WERI-Rb-1 (cell line): ENCODE data around the gene RARB.

Source experiments
- DNase-seq: peaks from one replicate; pipeline ENCODE4 v3.0.0-alpha.2; 2020
- H3K27ac ChIP-seq: fragments of 250-450 bp; sonication (Bioruptor Pico); 2 replicates; pipeline ENCODE4 v1.5.1; 2020; ENCODE audit warnings: mild to moderate bottlenecking, moderate library complexity
- H3K27me3 ChIP-seq: fragments of 250-450 bp; sonication (Bioruptor Pico); 2 replicates; pipeline ENCODE4 v1.5.1; 2021; ENCODE audit warnings: mild to moderate bottlenecking, low read depth, moderate library complexity; ENCODE audit not compliant: insufficient read depth, severe bottlenecking
- H3K36me3 ChIP-seq: fragments of 250-450 bp; sonication (Bioruptor Pico); 2 replicates; pipeline ENCODE4 v1.5.1; 2020; ENCODE audit warnings: mild to moderate bottlenecking, moderate library complexity
- H3K4me3 ChIP-seq: 2 replicates; pipeline ENCODE4 v1.5.1; 2011; ENCODE audit warnings: low read depth, mild to moderate bottlenecking, control low read depth, low read length
- H3K9me3 ChIP-seq: fragments of 250-450 bp; sonication (Bioruptor Pico); 2 replicates; pipeline ENCODE4 v1.5.1; 2021; ENCODE audit warnings: mild to moderate bottlenecking, moderate library complexity; ENCODE audit not compliant: severe bottlenecking
- TF ChIP-seq, protein P1 (sequence below): IDR thresholded peaks from 2 replicates; pipeline ENCODE4 v1.5.1; 2011; ENCODE audit warnings: low read depth, mild to moderate bottlenecking, control low read depth, inconsistent platforms, low read length

Gene RARB

DNA sequence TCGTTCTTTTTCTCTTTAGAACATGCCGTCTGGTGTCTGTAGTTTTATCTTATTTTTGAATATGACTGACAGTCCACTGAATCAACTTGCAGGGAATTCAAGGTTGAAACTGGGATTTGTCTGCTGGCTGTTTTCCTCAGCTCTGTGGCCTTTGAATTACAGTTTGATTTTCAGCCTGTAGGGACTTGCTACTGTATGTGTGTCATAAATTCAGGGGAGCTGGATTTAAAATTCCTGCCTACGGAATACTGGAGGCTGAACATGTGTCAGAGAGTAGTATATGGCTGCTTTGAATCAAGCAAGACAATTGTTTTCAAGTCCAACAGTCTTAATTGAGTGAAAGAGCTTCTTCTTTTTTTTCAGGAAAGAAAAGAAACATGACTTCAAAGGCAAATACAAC, 33.9 kb downstream of the RARB start:
- Histone ChIP-seq H3K27me3 (no peaks in the 10 kb centered on the region), H3K9me3 (no peaks in the 10 kb centered on the region), H3K4me3 (no peak overlapping the region), H3K27ac (no peak overlapping the region), H3K36me3 (no peaks in the 10 kb centered on the region)
- DNase-seq, result no peak
- TF ChIP-seq, protein P1, sequence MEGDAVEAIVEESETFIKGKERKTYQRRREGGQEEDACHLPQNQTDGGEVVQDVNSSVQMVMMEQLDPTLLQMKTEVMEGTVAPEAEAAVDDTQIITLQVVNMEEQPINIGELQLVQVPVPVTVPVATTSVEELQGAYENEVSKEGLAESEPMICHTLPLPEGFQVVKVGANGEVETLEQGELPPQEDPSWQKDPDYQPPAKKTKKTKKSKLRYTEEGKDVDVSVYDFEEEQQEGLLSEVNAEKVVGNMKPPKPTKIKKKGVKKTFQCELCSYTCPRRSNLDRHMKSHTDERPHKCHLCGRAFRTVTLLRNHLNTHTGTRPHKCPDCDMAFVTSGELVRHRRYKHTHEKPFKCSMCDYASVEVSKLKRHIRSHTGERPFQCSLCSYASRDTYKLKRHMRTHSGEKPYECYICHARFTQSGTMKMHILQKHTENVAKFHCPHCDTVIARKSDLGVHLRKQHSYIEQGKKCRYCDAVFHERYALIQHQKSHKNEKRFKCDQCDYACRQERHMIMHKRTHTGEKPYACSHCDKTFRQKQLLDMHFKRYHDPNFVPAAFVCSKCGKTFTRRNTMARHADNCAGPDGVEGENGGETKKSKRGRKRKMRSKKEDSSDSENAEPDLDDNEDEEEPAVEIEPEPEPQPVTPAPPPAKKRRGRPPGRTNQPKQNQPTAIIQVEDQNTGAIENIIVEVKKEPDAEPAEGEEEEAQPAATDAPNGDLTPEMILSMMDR, result no peak

DNA sequence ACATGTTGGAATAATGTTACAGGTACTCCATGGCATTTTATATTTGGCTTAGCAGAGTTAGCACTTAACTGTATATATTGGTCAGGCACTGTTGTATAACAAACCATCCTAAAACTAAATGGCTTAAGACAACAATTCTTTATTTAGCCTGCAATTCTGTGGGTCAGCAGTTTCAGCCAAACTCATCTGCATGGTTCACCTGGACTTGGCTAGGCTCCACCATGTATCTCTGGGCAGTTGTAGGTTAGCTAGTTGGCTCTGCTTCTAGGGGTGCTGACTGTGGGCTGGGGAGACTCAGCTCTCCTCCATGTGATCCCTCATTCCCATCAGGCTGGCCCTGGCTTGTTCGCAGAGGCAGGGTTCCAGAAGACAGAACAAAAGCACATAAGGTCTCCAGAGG, 34.4 kb downstream of the RARB start:
- Histone ChIP-seq H3K4me3 (no peak overlapping the region), H3K36me3 (no peaks in the 10 kb centered on the region), H3K27ac (no peak overlapping the region), H3K9me3 (no peaks in the 10 kb centered on the region), H3K27me3 (no peaks in the 10 kb centered on the region)
- TF ChIP-seq, protein P1, result no peak
- DNase-seq, result no peak

DNA sequence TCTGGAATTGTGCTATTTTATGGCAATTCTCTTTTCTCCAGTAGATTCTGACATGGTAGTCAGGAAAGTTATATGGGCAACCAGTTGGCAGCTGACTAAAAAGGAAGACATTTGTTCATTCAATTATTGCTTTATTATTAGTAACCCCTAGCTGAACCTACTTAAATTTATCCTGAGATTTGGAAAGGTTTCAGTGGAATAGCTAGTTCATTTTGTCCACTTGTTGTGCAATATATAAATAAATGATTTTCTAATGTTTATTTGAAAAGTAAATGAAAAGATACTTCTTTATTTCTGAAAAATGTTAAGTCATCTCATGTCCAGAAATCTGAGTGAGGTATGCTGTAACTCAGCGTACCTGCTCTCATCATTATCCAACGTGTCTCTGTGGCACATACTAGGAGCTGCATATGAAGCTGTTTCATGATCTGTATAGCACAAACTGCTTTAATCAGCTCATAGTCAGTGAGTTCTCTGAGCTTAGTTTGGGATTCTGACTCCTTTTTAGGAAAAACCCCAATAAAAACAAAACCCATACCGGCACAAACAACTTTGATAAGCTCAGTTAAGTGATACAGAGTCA, 35.9 kb downstream of the RARB start:
- no peak for DNase-seq
- no peaks in the 10 kb centered on the region for H3K9me3 ChIP-seq
- H3K27me3 ChIP-seq, result no peaks in the 10 kb centered on the region
- H3K36me3 ChIP-seq, result no peaks in the 10 kb centered on the region
- TF ChIP-seq, protein P1, result no peak
- no peak overlapping the region for H3K27ac ChIP-seq
- no peak overlapping the region for H3K4me3 ChIP-seq

DNA sequence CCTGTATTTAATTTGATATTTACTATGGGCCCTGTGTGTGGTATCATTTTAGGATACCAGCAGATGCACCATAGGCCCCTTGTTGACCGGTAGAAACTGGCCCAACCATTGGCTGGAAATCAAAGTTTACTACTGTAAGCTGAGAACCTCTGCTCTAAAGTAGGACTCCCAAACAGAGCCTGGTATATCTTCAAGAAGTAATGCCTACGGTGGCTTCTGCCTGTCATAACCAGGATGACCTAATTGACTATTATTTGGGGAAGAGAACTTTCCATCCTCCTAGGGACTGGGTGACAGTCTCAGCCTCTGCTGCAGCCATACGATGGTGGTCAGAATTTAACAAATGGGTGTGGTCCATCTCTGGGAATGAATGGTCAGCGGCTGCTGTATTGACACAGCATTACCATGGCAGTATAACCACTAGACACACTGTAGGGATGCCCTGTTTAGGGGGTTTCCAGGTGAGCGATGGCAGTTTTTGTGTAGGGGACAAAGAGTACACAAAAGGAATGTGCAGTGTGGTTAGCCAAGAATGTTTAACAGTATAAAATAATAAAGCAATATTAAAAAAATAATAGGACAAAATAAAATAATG, 37.3 kb downstream of the RARB start:
- H3K4me3 ChIP-seq, result no peak overlapping the region
- no peak overlapping the region for H3K27ac ChIP-seq
- TF ChIP-seq, protein P1, result no peak
- H3K36me3 ChIP-seq, result no peaks in the 10 kb centered on the region
- H3K9me3 ChIP-seq, result no peaks in the 10 kb centered on the region
- H3K27me3 ChIP-seq, result no peaks in the 10 kb centered on the region
- DNase-seq, result no peak

DNA sequence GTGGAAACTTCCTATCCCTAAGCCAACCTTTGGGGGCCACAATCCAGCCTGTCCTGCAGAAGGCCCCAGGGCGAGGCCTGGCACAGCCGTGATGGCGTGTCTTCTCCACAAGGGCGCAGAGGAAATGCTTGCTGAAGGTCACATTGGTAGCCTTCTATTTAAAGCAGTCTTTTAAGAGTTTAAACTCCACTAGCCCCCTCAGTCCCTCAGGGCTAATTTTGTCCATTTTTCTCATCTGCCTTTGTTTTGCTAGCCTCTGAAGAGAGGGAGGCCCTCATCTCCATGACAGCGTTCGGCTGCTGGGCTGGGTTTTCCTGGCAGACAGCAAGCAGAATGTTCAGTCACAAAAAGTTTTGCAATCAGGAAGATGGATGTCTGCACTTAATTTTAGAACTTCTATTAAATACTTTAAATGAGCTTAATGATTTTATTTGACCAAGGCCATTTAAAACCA, 40.8 kb downstream of the RARB start:
- Histone ChIP-seq H3K4me3 (no peak overlapping the region), H3K27me3 (no peaks in the 10 kb centered on the region), H3K36me3 (no peaks in the 10 kb centered on the region), H3K27ac (no peak overlapping the region), H3K9me3 (no peaks in the 10 kb centered on the region)
- TF ChIP-seq, protein P1, result peak; percentile 22; the same call in 1 of the 2 replicates
- DNase-seq, result no peak

DNA sequence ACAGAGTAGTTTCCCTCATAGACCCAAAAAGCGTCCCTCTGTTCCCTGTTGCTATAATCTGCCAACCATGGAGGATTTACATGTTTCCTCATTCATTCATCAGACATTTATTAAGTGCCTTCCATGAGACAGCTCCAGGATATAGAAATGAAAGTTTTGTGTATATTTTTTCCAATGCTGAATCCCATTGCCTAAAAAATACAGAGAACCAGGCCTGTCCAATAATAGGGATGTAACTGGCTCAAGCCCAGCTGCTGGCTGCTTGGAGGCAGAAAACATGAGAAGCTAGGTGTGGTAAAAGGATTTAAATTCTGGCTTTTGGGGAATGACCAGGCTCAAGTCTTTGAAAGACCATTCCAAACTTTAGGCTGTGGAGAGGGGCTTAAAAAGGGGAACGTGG, 41.5 kb downstream of the RARB start:
- no peak overlapping the region for H3K27ac ChIP-seq
- H3K9me3 ChIP-seq, result no peaks in the 10 kb centered on the region
- no peak overlapping the region for H3K4me3 ChIP-seq
- TF ChIP-seq, protein P1, result no peak
- H3K27me3 ChIP-seq, result no peaks in the 10 kb centered on the region
- no peak for DNase-seq
- no peaks in the 10 kb centered on the region for H3K36me3 ChIP-seq
